ENCODE measurements around the gene PPP2R3B.

- TF ChIP-seq IRF1 (CRISPR knock-in tag; IDR thresholded peaks at IDR 0.05) (no peak), NR3C1 (CRISPR knock-in tag; conservative IDR thresholded peaks at IDR 0.05; ENCODE audit: low read depth) (no peak), CTCF (IDR thresholded peaks at IDR 0.05) (no peak), SMAD3 (CRISPR knock-in tag; IDR thresholded peaks at IDR 0.05; ENCODE audit: borderline replicate concordance) (no peak), ERG (CRISPR knock-in tag; IDR thresholded peaks at IDR 0.05) (no peak), MAX (CRISPR knock-in tag; IDR thresholded peaks at IDR 0.05) (no peak), ATF3 (CRISPR knock-in tag; conservative IDR thresholded peaks at IDR 0.05) (no peak), ZBTB21 (CRISPR knock-in tag; IDR thresholded peaks at IDR 0.05; ENCODE audit: borderline replicate concordance) (no peak), ZNF138 (CRISPR knock-in tag; conservative IDR thresholded peaks at IDR 0.05) (no peak), NR2C2 (CRISPR knock-in tag; IDR thresholded peaks at IDR 0.05) (no peak), USF2 (CRISPR knock-in tag; IDR thresholded peaks at IDR 0.05) (no peak), E2F1 (CRISPR knock-in tag; IDR thresholded peaks at IDR 0.05) (no peak), NFE2L1 (CRISPR knock-in tag; IDR thresholded peaks at IDR 0.05) (no peak), ATF2 (CRISPR knock-in tag; IDR thresholded peaks at IDR 0.05; ENCODE audit: borderline replicate concordance, low read depth) (no peak)
These were observed 73.2 kb downstream of the PPP2R3B start for GRCh38 chrX:313546-313945.
